ENCODE data around the gene RFXANK. TPM values are rescaled to one million over a fixed set of nuclear protein-coding genes. Genes with fewer than 3 reads are reported as not detected.

Gene RFXANK
- polyA plus RNA-seq, 1 donor from 2014 or later: 40.0 TPM

- no peaks in the 10 kb centered on the region for H3F3A ChIP-seq (ENCODE audit: insufficient read depth, low read length, poor library complexity, severe bottlenecking)
- no peaks in the 10 kb centered on the region for H4K20me1 ChIP-seq (ENCODE audit: insufficient read depth)
- H3K9me3 ChIP-seq (ENCODE audit: low read length): no peaks in the 10 kb centered on the region
- H3K79me2 ChIP-seq (replicated peaks; ENCODE audit: insufficient read depth, low read length): no peaks in the 10 kb centered on the region
- peaks cover 2% of the 10 kb centered on the region for H3K27me3 ChIP-seq (ENCODE audit: insufficient read depth, low read depth, low read length)
- H3K9me2 ChIP-seq (ENCODE audit: insufficient read depth, low read length): no peaks in the 10 kb centered on the region
- H3K9ac ChIP-seq (ENCODE audit: low read length): no peak overlapping the region
- H3K27ac ChIP-seq (ENCODE audit: low read length): no peak overlapping the region
- no peak overlapping the region for H3K4me3 ChIP-seq (ENCODE audit: low read length)
- no peak overlapping the region for H2AFZ ChIP-seq (ENCODE audit: low read depth, low read length)
- TF ChIP-seq EZH2 (IDR thresholded peaks at IDR 0.05; ENCODE audit: borderline replicate concordance, insufficient read depth, low read length, poor library complexity, severe bottlenecking): no peak
- TF ChIP-seq MXI1 (conservative IDR thresholded peaks at IDR 0.05; ENCODE audit: poor library complexity, severe bottlenecking): no peak
- no peak for TF ChIP-seq CTCF (IDR thresholded peaks at IDR 0.05; ENCODE audit: poor library complexity, severe bottlenecking)
- TF ChIP-seq REST (IDR thresholded peaks at IDR 0.05; ENCODE audit: borderline replicate concordance): no peak
- no peak for TF ChIP-seq EP300 (conservative IDR thresholded peaks at IDR 0.05; ENCODE audit: poor library complexity, severe bottlenecking)
- no peak for TF ChIP-seq TAF1 (IDR thresholded peaks at IDR 0.05; ENCODE audit: low read depth)
- TF ChIP-seq POLR2AphosphoS5 (IDR thresholded peaks at IDR 0.05): no peak
- no peak for TF ChIP-seq SMC3 (conservative IDR thresholded peaks at IDR 0.05; ENCODE audit: poor library complexity)
- no peak for TF ChIP-seq RAD21 (conservative IDR thresholded peaks at IDR 0.05)
- H3K4me2 ChIP-seq (ENCODE audit: low read length): no peak overlapping the region
- no peaks in the 10 kb centered on the region for H3K36me3 ChIP-seq (ENCODE audit: insufficient read depth, low read length)
Measured at GRCh38 chr19:19142347-19142746, 49.7 kb upstream of the RFXANK start.

- Histone ChIP-seq H3K4me2 (ENCODE audit: low read length) (no peak overlapping the region), H3K79me2 (replicated peaks; ENCODE audit: insufficient read depth, low read length) (no peaks in the 10 kb centered on the region), H3K9me2 (ENCODE audit: insufficient read depth, low read length) (no peaks in the 10 kb centered on the region), H3K9ac (ENCODE audit: low read length) (no peak overlapping the region), H3F3A (ENCODE audit: insufficient read depth, low read length, poor library complexity, severe bottlenecking) (no peaks in the 10 kb centered on the region), H3K4me3 (ENCODE audit: low read length) (no peak overlapping the region), H3K27ac (ENCODE audit: low read length) (no peak overlapping the region), H3K36me3 (ENCODE audit: insufficient read depth, low read length) (no peaks in the 10 kb centered on the region), H3K9me3 (ENCODE audit: low read length) (no peaks in the 10 kb centered on the region), H4K20me1 (ENCODE audit: insufficient read depth) (no peaks in the 10 kb centered on the region), H3K27me3 (ENCODE audit: insufficient read depth, low read depth, low read length) (no peaks in the 10 kb centered on the region), H2AFZ (ENCODE audit: low read depth, low read length) (no peak overlapping the region)
- TF ChIP-seq SMC3 (conservative IDR thresholded peaks at IDR 0.05; ENCODE audit: poor library complexity): no peak
- no peak for TF ChIP-seq POLR2AphosphoS5 (IDR thresholded peaks at IDR 0.05)
- TF ChIP-seq REST (IDR thresholded peaks at IDR 0.05; ENCODE audit: borderline replicate concordance): no peak
- no peak for TF ChIP-seq EZH2 (IDR thresholded peaks at IDR 0.05; ENCODE audit: borderline replicate concordance, insufficient read depth, low read length, poor library complexity, severe bottlenecking)
- no peak for TF ChIP-seq CTCF (IDR thresholded peaks at IDR 0.05; ENCODE audit: poor library complexity, severe bottlenecking)
- no peak for TF ChIP-seq MXI1 (conservative IDR thresholded peaks at IDR 0.05; ENCODE audit: poor library complexity, severe bottlenecking)
- TF ChIP-seq TAF1 (IDR thresholded peaks at IDR 0.05; ENCODE audit: low read depth): no peak
- TF ChIP-seq EP300 (conservative IDR thresholded peaks at IDR 0.05; ENCODE audit: poor library complexity, severe bottlenecking): no peak
- TF ChIP-seq RAD21 (conservative IDR thresholded peaks at IDR 0.05): no peak
Measured at GRCh38 chr19:19145281-19145680, 46.8 kb upstream of the RFXANK start.
